Fibroblast of the aortic adventitia (primary cell): ENCODE measurements around the gene TLCD5. TPM values are rescaled to one million over a fixed set of nuclear protein-coding genes. Genes with fewer than 3 reads are reported as not detected.

ENCODE experiments used
- DNase-seq: peaks from one replicate; pipeline ENCODE4 v3.0.0-alpha.2; 2010; ENCODE audit warnings: low read depth
- H3K4me3 ChIP-seq: 2 replicates; pipeline ENCODE4 v1.5.1; 2011; ENCODE audit warnings: low read depth, mild to moderate bottlenecking, control low read depth, low read length, moderate library complexity
- CTCF ChIP-seq: IDR thresholded peaks from 2 replicates; pipeline ENCODE4 v1.5.1; 2011; ENCODE audit warnings: mild to moderate bottlenecking, low read length, control low read depth, inconsistent platforms; ENCODE audit not compliant: insufficient read depth
- total RNA-seq: library from RNA; depleted of rRNA; stranded (reverse); fragments of >200 nt; gene quantifications from 2 replicates; pipeline ENCODE4 v1.2.3, GENCODE V29; 2012; ENCODE audit warnings: low replicate concordance

TLCD5 gene
- 5.8 and 6.4 TPM in 2 replicates for total RNA-seq

- peak; percentile 52 for DNase-seq
- H3K4me3 ChIP-seq = peak within 1 kb of the TSS; percentile 77
- TF ChIP-seq CTCF = peak; percentile 15
Observed at GRCh38 chr11:120324932-120325810, at the start of gene TLCD5. Gene TLCD5 (plus strand): TSS chr11:120325299. CDS start chr11:120327442, 2,143 bp downstream.

- no peak for TF ChIP-seq CTCF
- H3K4me3 ChIP-seq = no peak overlapping the region
- DNase-seq = no peak
Observed at GRCh38 chr11:120279502-120279901, 45.6 kb upstream of the TLCD5 start.

- H3K4me3 ChIP-seq = no peak overlapping the region
- TF ChIP-seq CTCF = no peak
- DNase-seq = no peak
Observed at GRCh38 chr11:120280600-120281051, 44.5 kb upstream of the TLCD5 start.

- H3K4me3 ChIP-seq = no peak overlapping the region
Observed at GRCh38 chr11:120281143-120281795, 43.8 kb upstream of the TLCD5 start.

GRCh38 chr11:120283124-120283523 lies 42.0 kb upstream of the TLCD5 start:
- DNase-seq = no peak
- no peak overlapping the region for H3K4me3 ChIP-seq
- no peak for TF ChIP-seq CTCF

More at GRCh38 chr11:120281143-120281795, 43.8 kb upstream of the TLCD5 start:
- peak; percentile 16 for DNase-seq
- TF ChIP-seq CTCF = no peak

GRCh38 chr11:120284272-120284671 lies 40.8 kb upstream of the TLCD5 start:
- no peak overlapping the region for H3K4me3 ChIP-seq
- DNase-seq = no peak
- TF ChIP-seq CTCF = no peak
